ENCODE measurements around the gene PHTF1.
"Not testable (repeated sequence)": the region's sequence is repeated elsewhere in the genome, so short reads cannot be mapped to it uniquely, and the experiment has no call there.

The PHTF1 gene

GRCh38 chr1:113742515-113742914 lies 16.8 kb downstream of the PHTF1 start:
- intact Hi-C loops (cut with DNase I): no loop called here
- no peak for DNase-seq

- DNase-seq: no peak
- intact Hi-C loops (cut with DNase I): no loop called here
Measured at GRCh38 chr1:113734357-113735055, 24.8 kb downstream of the PHTF1 start.

GRCh38 chr1:113732802-113733201 lies 26.5 kb downstream of the PHTF1 start:
- intact Hi-C loops (cut with DNase I): no loop called here
- DNase-seq: no peak

GRCh38 chr1:113721010-113721409 lies 38.3 kb downstream of the PHTF1 start:
- no peak for DNase-seq

GRCh38 chr1:113718621-113719020 lies 40.7 kb downstream of the PHTF1 start:
- intact Hi-C loops (cut with DNase I); DNase-seq: not testable (repeated sequence)

More at GRCh38 chr1:113721010-113721409, 38.3 kb downstream of the PHTF1 start:
- intact Hi-C loops (cut with DNase I): no loop called here

DNA sequence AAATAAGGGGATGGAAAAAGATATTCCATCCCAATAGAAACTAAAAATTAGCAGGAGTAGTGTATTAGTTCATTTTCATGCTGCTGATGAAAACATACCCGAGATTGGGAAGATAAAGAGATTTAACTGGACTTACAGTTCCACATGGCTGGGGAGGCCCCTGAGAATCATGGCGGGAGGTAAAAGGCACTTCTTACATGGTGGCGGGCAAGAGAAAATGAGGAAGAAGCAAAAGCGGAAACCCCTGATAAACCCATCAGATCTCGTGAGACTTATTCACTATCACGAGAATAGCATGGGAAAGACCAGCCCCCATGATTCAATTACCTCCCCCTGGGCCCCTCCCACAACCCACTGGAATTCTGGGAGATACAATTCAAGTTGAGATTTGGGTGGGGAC lies 41.8 kb downstream of the PHTF1 start:
- intact Hi-C loops (cut with DNase I); DNase-seq: not testable (repeated sequence)

DNA sequence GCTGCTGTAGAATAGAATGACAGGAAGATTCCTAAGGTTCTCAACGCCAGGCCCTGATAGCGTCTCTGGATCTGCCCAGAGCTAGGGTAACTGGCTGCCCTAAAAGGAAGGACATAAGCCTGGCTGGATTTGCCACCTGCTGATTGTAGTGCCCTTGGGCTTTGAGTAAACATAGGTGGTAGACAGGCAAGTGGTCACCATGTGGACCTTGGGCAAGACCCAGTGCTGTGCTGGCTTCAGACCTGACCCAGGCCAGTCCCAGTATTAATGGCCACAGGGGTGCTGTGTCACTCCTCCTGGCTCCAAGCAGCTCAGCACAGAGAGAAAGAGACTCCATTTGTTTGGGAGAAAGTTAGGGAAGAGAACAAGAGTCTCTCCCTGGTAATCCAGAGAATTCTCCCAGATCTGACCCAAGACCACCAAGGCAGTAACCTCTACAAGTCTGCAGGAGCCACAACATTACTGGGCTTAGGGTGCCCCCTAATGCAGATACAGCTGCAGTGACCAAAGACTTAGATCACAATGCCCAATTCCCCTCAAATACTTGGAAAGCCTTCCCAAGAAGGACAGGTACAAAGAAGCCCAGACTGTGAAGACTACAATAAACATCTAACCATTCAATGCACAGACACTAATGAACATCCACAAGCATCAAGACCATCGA lies 44.5 kb downstream of the PHTF1 start:
- intact Hi-C loops (cut with DNase I): no loop called here

GRCh38 chr1:113701429-113701828 lies 57.9 kb downstream of the PHTF1 start:
- no peak for DNase-seq
- intact Hi-C loops (cut with DNase I): no loop called here

More for the DNA sequence above, 44.5 kb downstream of the PHTF1 start:
- DNase-seq: no peak

DNA sequence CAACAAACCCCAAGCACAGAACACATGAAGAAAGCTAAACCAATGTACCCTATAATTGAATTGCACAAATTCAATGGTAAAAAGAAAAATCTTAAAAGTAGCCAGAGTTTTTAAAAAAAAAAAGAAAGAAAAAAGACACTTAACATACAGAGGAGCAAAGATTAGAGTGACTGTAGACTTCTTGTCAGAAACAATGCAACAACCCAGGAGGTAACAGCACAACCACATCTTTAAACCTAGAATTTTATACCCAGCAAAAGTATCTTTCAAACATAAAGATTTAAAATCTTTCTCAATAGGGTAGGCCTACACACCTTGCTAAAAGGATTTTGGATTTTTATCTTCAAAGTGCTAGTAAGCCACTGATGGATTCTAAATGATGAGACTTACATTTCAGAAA lies 64.4 kb downstream of the PHTF1 start:
- intact Hi-C loops (cut with DNase I): no loop called here
- no peak for DNase-seq

GRCh38 chr1:113692824-113693431 lies 66.4 kb downstream of the PHTF1 start:
- intact Hi-C loops (cut with DNase I): no loop called here
- no peak for DNase-seq

DNA sequence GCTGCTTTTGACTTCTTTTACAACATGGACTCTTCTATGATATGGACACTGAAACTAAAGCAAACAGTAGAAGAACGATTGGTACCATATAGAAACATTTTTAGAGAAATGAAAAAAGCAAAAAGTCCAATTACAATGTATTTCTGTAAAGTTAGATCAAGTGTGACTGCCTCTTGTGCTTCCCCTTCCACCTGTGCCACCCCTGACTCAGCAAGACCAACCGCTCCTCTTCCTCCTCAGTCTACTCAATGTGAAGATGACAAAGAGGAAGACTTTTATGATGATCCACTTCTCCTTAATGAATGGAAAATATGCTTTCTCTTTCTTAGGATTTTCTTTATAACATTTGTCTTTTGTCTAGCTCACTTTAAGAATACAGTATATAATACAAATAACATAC lies 66.9 kb downstream of the PHTF1 start:
- no peak for DNase-seq
- intact Hi-C loops (cut with DNase I): no loop called here

DNA sequence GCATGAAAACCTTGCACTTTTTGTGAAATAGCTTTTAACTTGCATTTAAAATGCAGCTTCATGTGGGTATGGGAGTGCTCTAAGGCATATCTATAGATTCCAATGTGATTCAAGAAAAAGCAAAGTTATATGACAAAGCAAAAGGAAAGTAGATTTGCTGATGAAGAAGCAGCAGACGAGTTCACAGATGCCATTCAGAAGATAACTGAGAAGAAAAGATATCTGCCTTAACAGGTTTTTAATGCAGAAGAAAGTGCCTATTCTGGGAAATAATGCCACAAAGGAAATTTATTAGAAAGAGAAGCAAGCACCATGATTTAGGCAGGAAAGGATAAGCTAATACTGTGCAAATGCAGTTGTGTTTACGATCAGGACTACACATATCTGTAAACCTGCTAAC lies 68.1 kb downstream of the PHTF1 start:
- intact Hi-C loops (cut with DNase I): no loop called here
- no peak for DNase-seq

DNA sequence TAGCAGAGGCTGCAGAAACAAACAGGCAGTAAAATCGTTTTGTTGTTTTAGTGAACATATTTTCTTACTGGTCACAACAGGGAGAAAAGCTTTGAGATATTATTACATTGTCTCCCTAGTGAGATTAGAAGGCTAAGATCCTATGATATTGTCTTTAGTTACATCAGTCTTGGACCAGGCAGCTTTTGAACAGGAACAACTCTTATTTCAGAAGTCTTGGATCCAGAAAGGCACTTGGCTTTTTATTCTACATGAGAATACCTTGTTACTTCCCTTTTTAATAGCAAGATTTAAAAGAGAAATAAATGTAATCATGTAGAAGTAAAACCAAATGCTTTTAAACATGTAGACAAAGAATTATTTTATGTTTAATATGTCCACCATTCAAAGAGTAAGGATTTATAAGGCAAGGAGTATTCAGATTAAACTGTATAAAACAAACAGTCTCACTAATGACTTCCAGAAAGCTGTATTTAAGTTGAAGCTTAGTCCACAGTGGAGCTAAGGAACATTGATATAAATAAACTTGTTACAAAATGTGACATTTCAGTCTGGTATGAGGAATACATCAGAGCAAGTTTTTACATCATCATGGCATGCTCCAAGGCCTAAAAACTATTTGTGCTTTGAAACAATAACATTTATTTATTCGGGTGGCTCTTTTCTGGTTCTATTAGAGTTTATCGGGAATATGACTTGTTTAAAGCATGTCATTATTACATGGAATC lies 72.2 kb downstream of the PHTF1 start:
- DNase-seq: no peak
- intact Hi-C loops (cut with DNase I): no loop called here

GRCh38 chr1:113684153-113684541 lies 75.1 kb downstream of the PHTF1 start:
- peak in 1 of 10 donors; percentile 69 for DNase-seq
- intact Hi-C loops (cut with DNase I): no loop called here

- intact Hi-C loops (cut with DNase I): no loop called here
- DNase-seq: no peak
Measured at GRCh38 chr1:113683384-113684152, 75.7 kb downstream of the PHTF1 start.

DNA sequence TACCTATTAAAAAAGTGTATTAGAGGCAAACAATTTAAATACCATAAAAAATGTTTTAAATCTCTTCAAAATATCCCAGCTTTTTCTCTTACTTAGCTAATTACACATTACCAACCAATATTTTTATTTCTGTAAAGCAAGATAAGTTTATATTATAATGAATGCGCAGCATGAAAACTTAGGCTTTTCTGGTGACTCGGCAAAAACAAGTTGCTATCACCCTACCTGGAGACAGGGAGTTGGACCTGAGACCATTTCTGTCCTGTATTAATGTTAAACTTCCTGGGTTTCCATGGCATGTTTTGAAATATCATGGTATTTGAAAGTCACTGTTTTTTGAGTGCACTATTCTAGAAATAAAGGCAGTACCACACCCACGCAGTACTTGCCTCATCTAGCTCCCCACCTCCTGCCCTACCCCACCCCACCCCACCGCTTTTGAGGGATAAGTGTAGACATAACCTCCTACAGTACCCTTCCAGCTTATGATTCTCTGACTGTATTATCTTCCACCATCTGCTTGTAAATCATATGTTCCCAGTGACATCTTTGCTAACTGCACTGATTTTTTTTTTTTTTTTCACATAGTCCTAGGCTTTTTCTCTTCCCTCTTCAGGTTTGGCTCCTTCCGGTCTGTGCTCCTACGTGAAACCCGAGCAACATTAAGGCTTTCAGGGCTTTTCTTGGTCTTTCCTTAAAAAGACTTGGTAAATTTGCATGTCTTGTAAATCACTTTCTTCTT lies 77.5 kb downstream of the PHTF1 start:
- intact Hi-C loops (cut with DNase I): no loop called here
- DNase-seq: no peak

- intact Hi-C loops (cut with DNase I): loop anchor here (2.0 to 10.0 kb wide), 2 partner anchors 283 to 537 kb away; partner anchors contain the start of gene MAGI3
- no peak for DNase-seq
Measured at GRCh38 chr1:113678159-113678469, 81.2 kb downstream of the PHTF1 start.

GRCh38 chr1:113677250-113678158 lies 81.8 kb downstream of the PHTF1 start:
- intact Hi-C loops (cut with DNase I): loop anchor here (2.0 to 10.0 kb wide), 2 partner anchors 283 to 537 kb away; partner anchors contain the start of gene MAGI3

DNA sequence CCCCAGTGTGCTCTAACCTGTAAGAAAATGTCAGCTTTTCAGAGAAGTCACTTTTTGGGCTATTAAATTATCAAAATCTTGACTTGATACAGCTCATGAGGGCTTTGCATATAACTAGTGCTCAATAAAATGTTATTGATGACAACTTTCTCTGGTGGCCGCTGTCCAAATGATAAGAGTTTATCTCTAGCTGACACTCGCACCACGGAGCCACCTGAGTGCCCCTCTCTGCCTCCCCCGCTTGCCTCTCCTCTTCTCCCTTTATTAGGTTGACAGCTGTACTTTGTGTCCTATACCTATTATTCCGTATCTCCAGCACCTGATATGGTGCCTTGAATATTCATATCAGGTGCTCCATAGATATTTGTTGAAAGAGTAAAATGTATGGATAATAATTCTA lies 82.8 kb downstream of the PHTF1 start:
- no peak for DNase-seq
- intact Hi-C loops (cut with DNase I): loop anchor here (10.0 kb wide), 1 partner anchor 282 kb away; the partner anchor contains the start of gene MAGI3

More at GRCh38 chr1:113677250-113678158, 81.8 kb downstream of the PHTF1 start:
- DNase-seq: no peak

Measured in posterior cingulate gyrus (tissue), 11 donors.